A172 (cell line): ENCODE results near the gene SLC28A3. TPM values are rescaled to one million over a fixed set of nuclear protein-coding genes. Genes with fewer than 3 reads are reported as not detected.

Source experiments
- DNase-seq: peaks from one replicate; pipeline ENCODE4 v3.0.0-alpha.2; 2015; ENCODE audit warnings: low spot score
- total RNA-seq: library from RNA; depleted of rRNA; stranded (reverse); fragments of >200 nt; shearing (Covaris generic); gene quantifications from 2 replicates; pipeline ENCODE4 v1.2.3, GENCODE V29; 2014

SLC28A3 gene
- total RNA-seq, 1 experiment from 2014 or later = 1.0 TPM

DNA sequence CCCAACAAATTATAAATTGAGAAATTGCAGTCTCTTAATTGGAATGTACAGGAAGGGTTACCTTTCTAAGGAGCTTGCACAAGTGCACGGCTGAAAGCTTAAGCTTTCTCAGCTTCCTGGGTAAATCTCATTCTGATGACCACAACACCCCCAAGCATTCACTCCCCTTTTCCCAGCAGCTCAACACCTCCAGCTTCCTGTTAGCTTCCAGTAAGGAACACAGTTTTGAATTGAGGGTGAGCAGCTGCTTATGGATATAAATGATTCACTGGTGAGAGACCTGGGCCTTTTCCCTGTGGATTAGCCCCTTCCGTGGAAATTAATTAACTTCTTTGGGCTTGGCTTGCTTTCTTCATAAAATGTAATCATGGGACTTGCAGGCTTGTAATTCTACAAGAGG, 101.2 kb downstream of the SLC28A3 start:
- peak; percentile 17 for DNase-seq

DNA sequence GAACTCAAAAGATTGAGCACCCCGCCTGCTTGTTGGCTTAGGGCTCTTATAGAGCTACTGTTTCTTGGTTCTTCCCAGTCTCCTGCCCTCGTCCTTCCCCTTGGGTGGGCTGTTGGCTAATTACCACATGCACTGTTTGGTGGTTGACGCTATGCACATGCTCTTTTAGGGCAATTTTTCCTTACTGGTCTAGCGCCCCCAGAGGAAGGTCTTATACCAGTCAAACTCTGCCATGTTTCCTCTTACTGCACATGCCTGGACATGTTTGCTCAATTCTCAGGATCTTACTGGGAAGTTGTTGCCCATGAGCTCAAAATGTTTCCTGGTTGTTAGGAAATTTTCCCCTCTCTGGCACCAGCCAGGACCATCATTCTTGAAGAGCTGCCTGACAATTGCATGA, 101.9 kb downstream of the SLC28A3 start:
- DNase-seq = peak; percentile 13

- no peak for DNase-seq
Measured at GRCh38 chr9:84235511-84235910, 105.0 kb downstream of the SLC28A3 start.

GRCh38 chr9:84230355-84231145, 110.0 kb downstream of the SLC28A3 start:
- DNase-seq = no peak

- no peak for DNase-seq
Measured at GRCh38 chr9:84229191-84229590, 111.4 kb downstream of the SLC28A3 start.

DNA sequence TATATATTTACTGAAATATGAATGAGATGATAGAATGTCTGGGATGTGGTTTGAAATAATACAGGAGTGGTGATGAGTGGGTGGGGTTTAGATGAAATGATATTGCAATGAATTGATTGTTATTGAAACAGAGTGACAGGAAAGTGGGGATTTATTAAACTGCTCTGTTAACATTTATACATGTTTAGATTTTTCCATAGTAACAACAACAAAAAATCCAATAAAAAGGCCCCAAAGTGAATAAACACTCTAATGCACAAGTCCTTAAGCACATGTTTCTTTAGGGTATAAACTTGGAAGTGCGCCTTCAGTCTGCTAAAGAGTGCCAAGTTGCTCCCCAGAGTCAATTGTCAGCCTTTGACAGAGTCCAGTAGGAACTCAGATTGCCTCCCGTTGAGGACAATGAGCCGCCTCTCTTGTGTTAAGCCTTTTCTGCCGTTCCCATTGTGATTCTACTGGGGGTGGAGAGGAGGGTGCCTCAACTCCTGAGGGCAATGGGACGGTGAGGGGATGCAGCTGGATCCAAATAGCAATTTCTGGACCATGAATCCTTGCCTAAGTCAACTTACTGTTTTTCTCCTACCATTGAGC, 112.3 kb downstream of the SLC28A3 start:
- no peak for DNase-seq

- no peak for DNase-seq
Measured at GRCh38 chr9:84226126-84226525, 114.4 kb downstream of the SLC28A3 start.
